Activated CD8-positive, alpha-beta memory T cell treated with anti-CD3 and anti-CD28 coated beads, Interleukin-2, amount 10 ng/mL, durations not matched to agents 7 days and 5 days (primary cell): Measurements from ENCODE around the gene SOCS7. TPM values are rescaled to one million over a fixed set of nuclear protein-coding genes. Genes with fewer than 3 reads are reported as not detected.

ENCODE experiments used
- ATAC-seq: fragments of 150-1000 bp; cut with Tn5 transposase; one replicate; pipeline ENCODE4 v1.10.0; 2021; ENCODE audit warnings: moderate library complexity
- CTCF ChIA-PET: fragments of 350-600 bp; sonication (Branson Sonifier 250); formaldehyde crosslinking; loops from one replicate; lab custom pipeline; 2021; ENCODE audit warnings: antibody characterized with exemption; lab: Charles Lee
- DNase-seq: peaks from one replicate; pipeline ENCODE4 v3.0.0-alpha.2; 2020
- H3K27ac Mint-ChIP-seq: one replicate; pipeline ENCODE4 v1.8.0; 2021; ENCODE audit warnings: mild to moderate bottlenecking, mixed read lengths
- H3K27me3 Mint-ChIP-seq: one replicate; pipeline ENCODE4 v1.8.0; 2021; ENCODE audit warnings: mixed read lengths
- H3K36me3 Mint-ChIP-seq: one replicate; pipeline ENCODE4 v1.8.0; 2021; ENCODE audit warnings: mild to moderate bottlenecking, mixed read lengths
- H3K4me1 Mint-ChIP-seq: one replicate; pipeline ENCODE4 v1.8.0; 2021; ENCODE audit warnings: mixed read lengths
- H3K4me3 Mint-ChIP-seq: one replicate; pipeline ENCODE4 v1.8.0; 2021; ENCODE audit warnings: mild to moderate bottlenecking, moderate library complexity, mixed read lengths
- H3K9me3 Mint-ChIP-seq: one replicate; pipeline ENCODE4 v1.8.0; 2022; ENCODE audit warnings: low read depth, mixed read lengths
- total RNA-seq, 2 experiments: library from RNA; stranded (reverse); gene quantifications; one replicate each; pipeline ENCODE4 v1.2.3, GENCODE V29; 2021

SOCS7 gene
- total RNA-seq, 2 experiments from 2014 or later = 16.2 to 16.8 TPM

- Mint-ChIP-seq H3K27me3 (no peaks in the 10 kb centered on the region), H3K27ac (no peak overlapping the region), H3K4me1 (peaks cover 5% of the 10 kb centered on the region), H3K36me3 (peaks cover 3% of the 10 kb centered on the region), H3K4me3 (no peak overlapping the region), H3K9me3 (no peaks in the 10 kb centered on the region)
- CTCF ChIA-PET = interaction anchor here (1.1 to 1.5 kb wide), 2 partner anchors 10 to 64 kb away, joined by 3 read pairs; no protein-coding TSS in a partner anchor
- no peak for ATAC-seq
- DNase-seq = no peak
Observed at GRCh38 chr17:38328620-38329019, 23.0 kb upstream of the SOCS7 start.

GRCh38 chr17:38329284-38329683, 22.4 kb upstream of the SOCS7 start:
- CTCF ChIA-PET = no interaction called here
- Mint-ChIP-seq H3K27me3 (no peaks in the 10 kb centered on the region), H3K9me3 (no peaks in the 10 kb centered on the region), H3K4me3 (no peak overlapping the region), H3K36me3 (no peaks in the 10 kb centered on the region), H3K27ac (no peak overlapping the region), H3K4me1 (peaks cover 5% of the 10 kb centered on the region)
- no peak for DNase-seq
- ATAC-seq = no peak

GRCh38 chr17:38329808-38330730, 21.6 kb upstream of the SOCS7 start:
- ATAC-seq (no peak), DNase-seq (no peak)
- Mint-ChIP-seq H3K4me1 (peaks cover 5% of the 10 kb centered on the region), H3K27ac (no peak overlapping the region), H3K4me3 (no peak overlapping the region), H3K36me3 (no peaks in the 10 kb centered on the region), H3K9me3 (no peaks in the 10 kb centered on the region), H3K27me3 (no peaks in the 10 kb centered on the region)
- CTCF ChIA-PET = interaction anchor here (2.0 kb wide), 1 partner anchor 8 kb away, joined by 13 read pairs; no protein-coding TSS in a partner anchor

GRCh38 chr17:38330941-38331411, 20.7 kb upstream of the SOCS7 start:
- Mint-ChIP-seq H3K4me3 (no peak overlapping the region), H3K36me3 (no peaks in the 10 kb centered on the region), H3K9me3 (no peaks in the 10 kb centered on the region), H3K4me1 (peaks cover 5% of the 10 kb centered on the region), H3K27me3 (no peaks in the 10 kb centered on the region), H3K27ac (no peak overlapping the region)
- ATAC-seq = no peak
- CTCF ChIA-PET = interaction anchor here (1.2 to 2.0 kb wide), 3 partner anchors 9 to 84 kb away, joined by 4 to 13 read pairs (median 9); no protein-coding TSS in a partner anchor
- DNase-seq = no peak

GRCh38 chr17:38332735-38333134, 18.9 kb upstream of the SOCS7 start:
- H3K27ac Mint-ChIP-seq = no peak overlapping the region
- no peak for DNase-seq
- ATAC-seq = no peak
- CTCF ChIA-PET = interaction anchor here (0.8 to 2.8 kb wide), 7 partner anchors 9 to 83 kb away, joined by 3 to 15 read pairs (median 6); no protein-coding TSS in a partner anchor
- no peaks in the 10 kb centered on the region for H3K9me3 Mint-ChIP-seq
- no peaks in the 10 kb centered on the region for H3K36me3 Mint-ChIP-seq
- no peaks in the 10 kb centered on the region for H3K27me3 Mint-ChIP-seq
- H3K4me3 Mint-ChIP-seq = no peak overlapping the region
- H3K4me1 Mint-ChIP-seq = no peaks in the 10 kb centered on the region

GRCh38 chr17:38333635-38334295, 17.9 kb upstream of the SOCS7 start:
- no peaks in the 10 kb centered on the region for H3K36me3 Mint-ChIP-seq
- peak; percentile 66 for DNase-seq
- H3K4me1 Mint-ChIP-seq = no peaks in the 10 kb centered on the region
- H3K9me3 Mint-ChIP-seq = no peaks in the 10 kb centered on the region
- no peaks in the 10 kb centered on the region for H3K27me3 Mint-ChIP-seq
- no peak overlapping the region for H3K27ac Mint-ChIP-seq
- peak; percentile 70 for ATAC-seq
- H3K4me3 Mint-ChIP-seq = no peak overlapping the region
- CTCF ChIA-PET = interaction anchor here (0.6 to 2.8 kb wide), 8 partner anchors 10 to 225 kb away, joined by 3 to 15 read pairs (median 4); no protein-coding TSS in a partner anchor

GRCh38 chr17:38334480-38335364, 16.9 kb upstream of the SOCS7 start:
- H3K4me3 Mint-ChIP-seq = no peak overlapping the region
- no peaks in the 10 kb centered on the region for H3K36me3 Mint-ChIP-seq
- CTCF ChIA-PET = interaction anchor here (1.0 to 2.8 kb wide), 5 partner anchors 8 to 224 kb away, joined by 3 to 15 read pairs (median 4); no protein-coding TSS in a partner anchor

GRCh38 chr17:38336838-38337237, 14.8 kb upstream of the SOCS7 start:
- DNase-seq = no peak
- CTCF ChIA-PET = no interaction called here
- Mint-ChIP-seq H3K4me3 (no peak overlapping the region), H3K36me3 (no peaks in the 10 kb centered on the region), H3K27ac (no peak overlapping the region), H3K27me3 (peaks cover 4% of the 10 kb centered on the region), H3K9me3 (no peaks in the 10 kb centered on the region), H3K4me1 (no peaks in the 10 kb centered on the region)
- ATAC-seq = no peak

More at GRCh38 chr17:38334480-38335364, 16.9 kb upstream of the SOCS7 start:
- no peaks in the 10 kb centered on the region for H3K4me1 Mint-ChIP-seq
- H3K9me3 Mint-ChIP-seq = no peaks in the 10 kb centered on the region
- H3K27ac Mint-ChIP-seq = no peak overlapping the region
- no peak for ATAC-seq
- H3K27me3 Mint-ChIP-seq = no peaks in the 10 kb centered on the region
- DNase-seq = no peak

- Mint-ChIP-seq H3K9me3 (no peaks in the 10 kb centered on the region), H3K36me3 (no peaks in the 10 kb centered on the region), H3K4me1 (no peaks in the 10 kb centered on the region), H3K27ac (no peak overlapping the region), H3K27me3 (peaks cover 4% of the 10 kb centered on the region), H3K4me3 (no peak overlapping the region)
- CTCF ChIA-PET = interaction anchor here (0.9 to 2.5 kb wide), 2 partner anchors 11 to 86 kb away, joined by 3 to 18 read pairs; no protein-coding TSS in a partner anchor
- DNase-seq = no peak
- ATAC-seq = no peak
Observed at GRCh38 chr17:38338053-38338452, 13.6 kb upstream of the SOCS7 start.

GRCh38 chr17:38338535-38338934, 13.1 kb upstream of the SOCS7 start:
- DNase-seq = no peak
- CTCF ChIA-PET = interaction anchor here (0.9 to 2.5 kb wide), 3 partner anchors 10 to 85 kb away, joined by 3 to 18 read pairs (median 4); no protein-coding TSS in a partner anchor
- no peaks in the 10 kb centered on the region for H3K36me3 Mint-ChIP-seq
- no peak overlapping the region for H3K4me3 Mint-ChIP-seq
- H3K27ac Mint-ChIP-seq = no peak overlapping the region
- peaks cover 4% of the 10 kb centered on the region for H3K27me3 Mint-ChIP-seq
- no peak for ATAC-seq
- H3K4me1 Mint-ChIP-seq = no peaks in the 10 kb centered on the region
- no peaks in the 10 kb centered on the region for H3K9me3 Mint-ChIP-seq

- no peak for DNase-seq
- Mint-ChIP-seq H3K36me3 (no peaks in the 10 kb centered on the region), H3K4me3 (no peak overlapping the region), H3K27ac (no peak overlapping the region), H3K4me1 (no peaks in the 10 kb centered on the region), H3K27me3 (peaks cover 4% of the 10 kb centered on the region), H3K9me3 (no peaks in the 10 kb centered on the region)
- no peak for ATAC-seq
- CTCF ChIA-PET = interaction anchor here (1.3 to 2.5 kb wide), 3 partner anchors 9 to 84 kb away, joined by 4 to 18 read pairs (median 4); no protein-coding TSS in a partner anchor
Observed at GRCh38 chr17:38339891-38340290, 11.8 kb upstream of the SOCS7 start.

GRCh38 chr17:38341035-38341721, 10.5 kb upstream of the SOCS7 start:
- Mint-ChIP-seq H3K4me1 (no peaks in the 10 kb centered on the region), H3K4me3 (no peak overlapping the region), H3K27me3 (peaks cover 4% of the 10 kb centered on the region), H3K27ac (no peak overlapping the region), H3K9me3 (no peaks in the 10 kb centered on the region), H3K36me3 (no peaks in the 10 kb centered on the region)
- CTCF ChIA-PET = no interaction called here
- ATAC-seq = no peak
- DNase-seq = no peak
